ENCODE measurements around the gene F2RL2.

The F2RL2 gene

GRCh38 chr5:76625087-76625815 is 2.0 kb upstream of the F2RL2 start:
- Histone ChIP-seq H3K4me1 (ENCODE audit: control insufficient read depth, insufficient read depth, low read length) (no peaks in the 10 kb centered on the region), H3K27ac (ENCODE audit: extremely low read depth, low read depth, low read length) (no peak overlapping the region), H3K4me3 (ENCODE audit: low read depth, low read length) (no peak overlapping the region), H3K36me3 (ENCODE audit: control insufficient read depth in 2 of 2, insufficient read depth in 1 of 2, low read length in 2 of 2) (no peaks in the 10 kb centered on the region), H3K9me3 (ENCODE audit: control insufficient read depth, insufficient read depth, low read depth, low read length) (no peaks in the 10 kb centered on the region)
- no peak for TF ChIP-seq ZNF37A (tag by site-specific recombination; IDR thresholded peaks at IDR 0.05)
- TF ChIP-seq ZNF121 (tag by site-specific recombination; IDR thresholded peaks at IDR 0.05): no peak
- TF ChIP-seq ZNF654 (tag by site-specific recombination; IDR thresholded peaks at IDR 0.05; ENCODE audit: low read depth): no peak
- no peak for TF ChIP-seq ZNF791 (tag by site-specific recombination; IDR thresholded peaks at IDR 0.05)
- no peak for TF ChIP-seq PRDM6 (tag by site-specific recombination; IDR thresholded peaks at IDR 0.05)
- TF ChIP-seq ZNF292 (tag by site-specific recombination; IDR thresholded peaks at IDR 0.05; ENCODE audit: borderline replicate concordance, low read depth): no peak
- no peak for TF ChIP-seq ZNF146 (tag by site-specific recombination; IDR thresholded peaks at IDR 0.05)
- TF ChIP-seq ZNF658 (tag by site-specific recombination; IDR thresholded peaks at IDR 0.05): no peak
- TF ChIP-seq ZNF362 (tag by site-specific recombination; IDR thresholded peaks at IDR 0.05): no peak
- TF ChIP-seq ZNF248 (tag by site-specific recombination; IDR thresholded peaks at IDR 0.05): no peak
- no peak for TF ChIP-seq ZNF18 (tag by site-specific recombination; IDR thresholded peaks at IDR 0.05)
- no peak for TF ChIP-seq ZNF561 (tag by site-specific recombination; IDR thresholded peaks at IDR 0.05; ENCODE audit: borderline replicate concordance)
- CTCF ChIA-PET: interaction anchor here (0.6 to 1.0 kb wide), 4 partner anchors 12 to 405 kb away, joined by 3 to 4 read pairs (median 4); partner anchors contain the start of gene AGGF1
- POLR2A ChIA-PET: no interaction called here

GRCh38 chr5:76622076-76622475 is 1.1 kb downstream of the F2RL2 start:
- H3K36me3 ChIP-seq (ENCODE audit: control insufficient read depth in 2 of 2, insufficient read depth in 1 of 2, low read length in 2 of 2): no peaks in the 10 kb centered on the region
- no peaks in the 10 kb centered on the region for H3K4me1 ChIP-seq (ENCODE audit: control insufficient read depth, insufficient read depth, low read length)
- ChIA-PET POLR2A (no interaction called here), CTCF (interaction anchor here (1.0 kb wide), 1 partner anchor 22 kb away, joined by 3 read pairs; no protein-coding TSS in a partner anchor)
- no peak overlapping the region for H3K27ac ChIP-seq (ENCODE audit: extremely low read depth, low read depth, low read length)
- no peaks in the 10 kb centered on the region for H3K9me3 ChIP-seq (ENCODE audit: control insufficient read depth, insufficient read depth, low read depth, low read length)
- H3K4me3 ChIP-seq (ENCODE audit: low read depth, low read length): no peak overlapping the region
- no peak for TF ChIP-seq GLIS2 (tag by site-specific recombination; IDR thresholded peaks at IDR 0.05)
- no peak for TF ChIP-seq ZNF423 (tag by site-specific recombination; IDR thresholded peaks at IDR 0.05)
- TF ChIP-seq ZNF518A (tag by site-specific recombination; conservative IDR thresholded peaks at IDR 0.05; ENCODE audit: low read depth): no peak
- TF ChIP-seq ZNF639 (tag by site-specific recombination; IDR thresholded peaks at IDR 0.05): no peak
- TF ChIP-seq KLF17 (tag by site-specific recombination; IDR thresholded peaks at IDR 0.05): no peak
- no peak for TF ChIP-seq ZNF513 (tag by site-specific recombination; IDR thresholded peaks at IDR 0.05)
- TF ChIP-seq ZNF501 (tag by site-specific recombination; IDR thresholded peaks at IDR 0.05): no peak
- no peak for TF ChIP-seq ZNF785 (tag by site-specific recombination; IDR thresholded peaks at IDR 0.05)
